Frontal cortex (tissue), 4 donors: ENCODE data around the gene EXOSC10. TPM values are rescaled to one million over a fixed set of nuclear protein-coding genes. Genes with fewer than 3 reads are reported as not detected.
"Not testable (repeated sequence)": the region's sequence is repeated elsewhere in the genome, so short reads cannot be mapped to it uniquely, and the experiment has no call there.

Source experiments
- DNase-seq, 2 donors: peaks; one replicate each; pipeline ENCODE4 v3.0.0; 2012; ENCODE audit warnings: low spot score in 2 of 2
- FAIRE-seq: peaks from 2 replicates; lab custom pipeline; 2012; peaks lifted over from hg19 to GRCh38; lab: Jason Lieb, UNC
- total RNA-seq: library from RNA; depleted of rRNA; stranded (reverse); fragments of >200 nt; gene quantifications from one replicate; pipeline ENCODE4 v1.2.3, GENCODE V29; 2014
- donor health status: control.
- donor health status: control.
- donor health status: control.

The EXOSC10 gene
- total RNA-seq, 1 donor from 2014 or later, result 40.4 TPM

DNA sequence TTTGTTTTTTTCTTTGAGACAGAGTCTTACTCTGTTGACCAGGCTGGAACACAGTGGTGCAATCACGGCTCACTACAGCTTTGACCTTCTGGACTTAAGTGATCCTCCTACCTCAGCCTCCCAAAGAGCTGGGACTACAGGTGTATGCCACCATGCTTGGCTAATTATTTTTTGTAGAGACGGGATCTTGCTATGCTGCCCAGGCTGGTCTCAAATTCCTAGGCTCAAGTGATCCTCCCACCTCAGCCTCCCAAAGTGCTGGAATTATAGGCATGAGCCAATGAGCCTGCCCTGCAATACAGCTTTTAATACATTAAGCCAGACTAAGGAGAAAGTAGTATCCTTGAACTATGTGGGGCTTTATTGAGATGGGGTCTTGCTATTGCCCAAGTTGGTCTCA lies 16.6 kb upstream of the EXOSC10 start:
- no peak for DNase-seq
- no peak for FAIRE-seq

- no peak for FAIRE-seq
- no peak for DNase-seq
Measured at GRCh38 chr1:11114966-11115365, 15.3 kb upstream of the EXOSC10 start.

- no peak for DNase-seq
- FAIRE-seq, result no peak
Measured at GRCh38 chr1:11109047-11109760, 9.5 kb upstream of the EXOSC10 start.

DNA sequence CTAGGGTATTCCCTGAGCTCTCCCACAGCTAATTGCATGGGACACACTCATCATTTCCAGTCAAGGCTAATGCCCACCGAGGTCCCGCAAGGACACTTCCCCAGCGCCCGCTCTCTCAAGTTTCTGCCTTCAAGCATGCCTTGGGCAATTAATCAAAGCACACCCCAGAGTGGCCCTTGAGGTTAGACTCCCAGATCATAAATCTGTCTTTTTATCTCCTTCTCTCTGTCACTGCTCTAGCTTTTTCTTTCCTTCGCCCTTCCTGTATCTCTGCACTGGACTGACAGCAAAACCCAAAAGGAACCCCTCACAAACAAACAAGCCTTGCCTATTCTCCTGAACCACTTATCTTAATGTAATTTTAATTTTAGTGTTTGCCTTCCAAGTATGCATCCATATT lies 7.9 kb upstream of the EXOSC10 start:
- FAIRE-seq (no peak), DNase-seq (no peak)

- DNase-seq (no peak), FAIRE-seq (no peak)
Measured at GRCh38 chr1:11105586-11105985, 5.9 kb upstream of the EXOSC10 start.

DNA sequence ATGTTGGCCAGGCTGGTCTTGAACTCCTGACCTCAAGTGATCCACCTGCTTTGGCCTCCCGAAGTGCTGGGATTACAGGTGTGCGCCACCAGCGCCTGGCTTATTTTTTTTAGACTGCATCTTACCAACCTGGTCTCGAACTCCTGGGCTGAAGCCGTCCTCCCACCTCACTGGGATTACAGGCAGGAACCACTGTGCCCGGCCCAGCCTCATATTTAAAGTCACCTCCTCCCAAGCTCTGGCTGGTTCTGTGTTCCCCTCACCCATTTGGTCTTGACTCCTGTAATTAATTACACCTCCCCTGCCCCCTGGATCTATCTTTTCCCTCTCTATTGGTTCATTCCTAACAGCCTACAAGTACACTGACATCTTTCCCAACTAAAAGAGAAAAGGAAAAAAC lies 1.7 kb upstream of the EXOSC10 start:
- FAIRE-seq, result no peak
- no peak for DNase-seq

DNA sequence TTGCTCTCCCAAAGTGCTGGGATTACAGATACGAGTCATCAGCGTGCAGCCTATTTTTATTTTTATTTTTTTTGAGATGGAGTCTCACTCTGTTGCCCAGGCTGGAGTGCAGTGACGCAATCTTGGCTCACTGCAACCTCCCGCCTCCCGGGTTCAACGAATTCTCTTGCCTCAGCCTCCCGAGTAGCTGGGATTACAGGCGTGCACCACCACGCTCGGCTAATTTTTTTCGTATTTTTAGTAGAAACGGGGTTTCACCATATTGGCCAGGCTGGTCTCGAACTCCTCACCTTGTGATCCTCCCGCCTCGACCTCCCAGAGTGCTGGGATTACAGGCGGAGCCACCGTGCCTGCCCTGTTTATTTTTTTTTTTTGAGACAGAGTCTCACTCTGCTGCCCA lies 1.1 kb upstream of the EXOSC10 start:
- not testable (repeated sequence) for DNase-seq, FAIRE-seq

DNA sequence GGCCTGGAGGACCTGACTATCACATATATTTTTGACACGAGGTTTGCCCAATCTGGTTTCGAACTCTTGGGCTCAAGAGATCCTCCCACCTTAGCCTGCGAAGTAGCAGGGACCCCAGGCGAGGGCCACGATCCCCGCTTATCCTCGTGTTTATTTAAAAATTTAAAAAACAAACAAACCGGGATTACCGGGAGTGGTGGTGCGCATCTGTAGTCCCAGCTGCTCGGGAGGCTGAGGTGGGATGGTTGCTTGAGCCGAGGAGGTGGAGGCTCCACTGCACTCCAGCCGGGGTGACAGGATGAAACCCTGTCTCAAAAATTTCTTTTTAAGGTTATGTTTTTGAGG lies 452 bp upstream of the EXOSC10 start:
- DNase-seq (no peak), FAIRE-seq (no peak)

- no peak for FAIRE-seq
- no peak for DNase-seq
Measured at GRCh38 chr1:11098931-11099309, 749 bp downstream of the EXOSC10 start.

- not testable (repeated sequence) for FAIRE-seq
Measured at GRCh38 chr1:11083784-11084183, 15.9 kb downstream of the EXOSC10 start.

GRCh38 chr1:11080931-11081330 lies 18.7 kb downstream of the EXOSC10 start:
- DNase-seq, result no peak
- no peak for FAIRE-seq

More at GRCh38 chr1:11083784-11084183, 15.9 kb downstream of the EXOSC10 start:
- DNase-seq, result not testable (repeated sequence)

- no peak for FAIRE-seq
- no peak for DNase-seq
Measured at GRCh38 chr1:11078631-11079030, 21.0 kb downstream of the EXOSC10 start.

GRCh38 chr1:11073398-11073797 lies 26.3 kb downstream of the EXOSC10 start:
- not testable (repeated sequence) for FAIRE-seq, DNase-seq

DNA sequence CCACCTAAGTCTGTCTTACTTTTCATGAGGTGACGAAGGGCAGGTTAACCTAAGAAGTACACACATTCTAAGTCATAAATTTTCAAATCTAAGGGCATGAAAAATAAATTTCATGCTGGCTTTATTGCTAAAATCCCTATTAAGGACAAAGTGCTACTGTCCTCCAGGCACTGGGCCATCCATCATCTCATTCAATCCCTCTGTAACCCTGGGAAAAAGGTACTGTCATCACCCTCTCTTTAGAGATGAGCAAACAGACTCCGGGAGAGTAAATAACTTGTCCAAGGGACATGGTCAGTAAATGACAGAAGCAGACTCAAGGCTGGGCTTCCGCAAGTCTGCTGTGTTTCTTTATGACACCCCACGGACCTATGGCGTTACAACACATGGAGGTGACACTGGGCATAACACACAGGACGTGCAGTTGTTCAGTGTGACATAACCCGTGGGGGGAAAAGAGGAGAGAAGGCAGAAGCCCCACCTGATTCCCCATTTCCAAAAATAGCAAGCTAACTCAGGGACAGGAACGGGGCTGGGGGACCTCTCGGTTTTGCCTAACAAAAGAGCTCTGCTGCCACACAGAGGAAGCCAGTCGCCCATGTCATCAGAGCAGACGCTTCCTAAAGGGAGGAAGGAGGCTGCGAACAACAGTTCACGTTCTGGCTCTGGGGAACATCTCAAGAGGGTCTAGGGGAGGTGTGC lies 27.3 kb downstream of the EXOSC10 start:
- FAIRE-seq (no peak), DNase-seq (no peak)

GRCh38 chr1:11071463-11072215 lies 28.0 kb downstream of the EXOSC10 start:
- DNase-seq (no peak), FAIRE-seq (no peak)

- FAIRE-seq, result no peak
Measured at GRCh38 chr1:11070876-11071275, 28.8 kb downstream of the EXOSC10 start.

GRCh38 chr1:11068600-11069473 lies 30.8 kb downstream of the EXOSC10 start:
- no peak for FAIRE-seq
- no peak for DNase-seq

More at GRCh38 chr1:11070876-11071275, 28.8 kb downstream of the EXOSC10 start:
- no peak for DNase-seq

GRCh38 chr1:11067716-11068599 lies 31.7 kb downstream of the EXOSC10 start:
- DNase-seq (no peak), FAIRE-seq (no peak)

DNA sequence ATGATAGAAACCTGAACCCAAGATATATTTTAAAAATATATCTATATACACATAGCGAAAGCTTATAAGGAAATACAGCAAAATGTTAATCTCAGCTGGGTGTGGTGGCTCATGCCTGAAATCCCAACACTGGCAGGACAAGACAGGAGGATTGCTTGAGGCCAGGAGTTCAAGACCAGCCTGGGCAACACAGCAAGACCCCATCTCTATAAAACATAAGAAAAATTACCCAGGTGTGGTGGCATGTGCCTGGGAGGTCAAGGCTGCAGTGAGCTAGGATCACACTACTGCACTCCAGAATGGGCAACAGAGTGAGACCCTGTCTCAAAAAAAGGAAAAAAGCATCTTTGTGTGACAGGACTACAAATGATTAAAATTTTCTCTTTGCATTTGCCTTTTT lies 33.9 kb downstream of the EXOSC10 start:
- FAIRE-seq, result no peak
- no peak for DNase-seq
